SK-N-SH (cell line): Measurements from ENCODE around the gene ZKSCAN1. TPM values are rescaled to one million over a fixed set of nuclear protein-coding genes. Genes with fewer than 3 reads are reported as not detected.

Experiments
- CTCF ChIA-PET: fragments of 300-600, 350-600 bp; formaldehyde crosslinking; extraction: SDS; loops from one replicate; lab custom pipeline; 2021; lab: Yijun Ruan, JAX
- POLR2A ChIA-PET: fragments of 350-600 bp; sonication (Branson Sonifier 250); formaldehyde crosslinking; extraction: SDS; loops from one replicate; lab custom pipeline; 2020; ENCODE audit warnings: antibody characterized with exemption, inconsistent platforms; lab: Yijun Ruan, JAX
- DNase-seq: peaks from one replicate; pipeline ENCODE4 v3.0.0; 2012
- H2AFZ ChIP-seq: fragments of 200-600 bp; sonication (generic); 2 replicates; pipeline ENCODE4 v1.8.1; 2016; ENCODE audit warnings: antibody characterized with exemption, mild to moderate bottlenecking, low read depth
- H3F3A ChIP-seq: fragments of 200-600 bp; sonication (generic); replicated peaks from 2 replicates; pipeline ENCODE3; 2016; ENCODE audit warnings: antibody characterized with exemption, mild to moderate bottlenecking; ENCODE audit not compliant: insufficient read depth
- H3K27ac ChIP-seq, 2 experiments: fragments of 200-500 bp in 1 of 2; fragments of 200-600 bp in 1 of 2; sonication (Bioruptor generic) in 1 of 2; sonication (generic), shearing (Covaris generic) in 1 of 2; 2 replicates each; pipeline versions ENCODE4 v1.5.1 to v1.6.1; 2014 to 2016; ENCODE audit warnings: low read depth in 2 of 2, inconsistent platforms in 1 of 2, low read length in 1 of 2, mild to moderate bottlenecking in 1 of 2, mixed read lengths in 1 of 2
- H3K27me3 ChIP-seq: fragments of 200-600 bp; sonication (generic), shearing (Covaris generic); 2 replicates; pipeline ENCODE4 v1.6.1; 2016; ENCODE audit warnings: mixed run types; ENCODE audit not compliant: insufficient read depth
- H3K36me3 ChIP-seq, 2 experiments: fragments of 200-500 bp in 1 of 2; fragments of 200-600 bp in 1 of 2; sonication (Bioruptor generic) in 1 of 2; sonication (generic) in 1 of 2; replicated peaks in 1 of 2; 2 replicates each; pipeline versions ENCODE3 to v1.5.1; 2014 to 2016; ENCODE audit warnings: low read length in 1 of 2, mild to moderate bottlenecking in 1 of 2; ENCODE audit not compliant: insufficient read depth in 2 of 2, control insufficient read depth in 1 of 2
- H3K4me1 ChIP-seq, 2 experiments: fragments of 200-500 bp in 1 of 2; fragments of 200-600 bp in 1 of 2; sonication (Bioruptor generic) in 1 of 2; sonication (generic), shearing (Covaris generic) in 1 of 2; 2 replicates each; pipeline versions ENCODE4 v1.5.1 to v1.6.1; 2014 to 2016; ENCODE audit warnings: low read depth in 1 of 2, low read length in 1 of 2, mixed run types in 1 of 2; ENCODE audit not compliant: insufficient read depth in 2 of 2, control insufficient read depth in 1 of 2
- H3K4me2 ChIP-seq: fragments of 200-600 bp; sonication (generic), shearing (Covaris generic); 2 replicates; pipeline ENCODE4 v1.6.1; 2017; ENCODE audit warnings: mixed run types
- H3K4me3 ChIP-seq, 2 experiments: fragments of 200-500 bp in 1 of 2; fragments of 200-600 bp in 1 of 2; sonication (Bioruptor generic) in 1 of 2; sonication (generic), shearing (Covaris generic) in 1 of 2; 2 replicates each; pipeline versions ENCODE4 v1.5.1 to v1.8.1; 2014 to 2016; ENCODE audit warnings: low read depth in 2 of 2, inconsistent platforms in 1 of 2, low read length in 1 of 2, mild to moderate bottlenecking in 1 of 2, mixed read lengths in 1 of 2, moderate library complexity in 1 of 2
- H3K79me2 ChIP-seq: fragments of 200-600 bp; sonication (generic); 2 replicates; pipeline ENCODE4 v1.8.1; 2017; ENCODE audit warnings: mild to moderate bottlenecking; ENCODE audit not compliant: insufficient read depth
- H3K9ac ChIP-seq: fragments of 200-600 bp; sonication (generic); 2 replicates; pipeline ENCODE4 v1.6.1; 2017; ENCODE audit warnings: mixed run types
- H3K9me2 ChIP-seq: fragments of 200-600 bp; sonication (generic); 2 replicates; pipeline ENCODE4 v1.6.1; 2017; ENCODE audit warnings: mixed run types
- H3K9me3 ChIP-seq: fragments of 200-600 bp; sonication (generic); 2 replicates; pipeline ENCODE4 v1.6.1; 2017; ENCODE audit warnings: mixed run types, mild to moderate bottlenecking, moderate library complexity
- H4K20me1 ChIP-seq: fragments of 200-600 bp; sonication (generic); 2 replicates; pipeline ENCODE4 v1.6.1; 2017; ENCODE audit warnings: mild to moderate bottlenecking, mixed run types; ENCODE audit not compliant: insufficient read depth
- ELF1 ChIP-seq: IDR thresholded peaks from 2 replicates; pipeline ENCODE4 v1.4.0; 2012
- FOXJ3 ChIP-seq: sonication (generic); formaldehyde crosslinking; IDR thresholded peaks from 2 replicates; pipeline ENCODE4 v1.5.1; 2020; ENCODE audit warnings: mild to moderate bottlenecking, missing genetic modification reagents
- FOXM1 ChIP-seq: IDR thresholded peaks from 2 replicates; pipeline ENCODE4 v1.4.0; 2012; ENCODE audit warnings: low read depth, mild to moderate bottlenecking
- MEF2A ChIP-seq: IDR thresholded peaks from 2 replicates; pipeline ENCODE4 v1.4.0; 2012; ENCODE audit warnings: low read depth, borderline replicate concordance
- POLR2AphosphoS5 ChIP-seq: IDR thresholded peaks from 2 replicates; pipeline ENCODE4 v1.6.1; 2012; ENCODE audit warnings: low read depth, low read length
- RCOR1 ChIP-seq: fragments of 150-350 bp; IDR thresholded peaks from 2 replicates; pipeline ENCODE4 v1.6.1; 2017; ENCODE audit warnings: antibody characterized with exemption, low read length
- RFX5 ChIP-seq: IDR thresholded peaks from 2 replicates; pipeline ENCODE4 v1.6.1; 2012; ENCODE audit warnings: mild to moderate bottlenecking, improper control_type of control experiment, low read length
- RXRA ChIP-seq: IDR thresholded peaks from 2 replicates; pipeline ENCODE4 v1.4.0; 2012; ENCODE audit warnings: low read depth, mild to moderate bottlenecking, borderline replicate concordance
- TAF1 ChIP-seq: IDR thresholded peaks from 2 replicates; pipeline ENCODE4 v1.6.1; 2012; ENCODE audit warnings: low read depth, mild to moderate bottlenecking, low read length, moderate library complexity, borderline replicate concordance
- USF1 ChIP-seq: IDR thresholded peaks from 2 replicates; pipeline ENCODE4 v1.4.0; 2012; ENCODE audit warnings: low read depth, borderline replicate concordance
- ZBTB33 ChIP-seq: IDR thresholded peaks from 2 replicates; pipeline ENCODE4 v1.4.0; 2012; ENCODE audit warnings: low read depth, borderline replicate concordance
- WGBS: methylation state at CpG from one replicate; pipeline ENCODE4 v1.1.6; 2017; ENCODE audit warnings: low lambda C conversion rate; 5-methylcytosine and 5-hydroxymethylcytosine counted together
- polyA plus RNA-seq, 3 experiments: library from polyadenylated mRNA; depleted of rRNA; stranded (reverse); fragments of >200 nt; gene quantifications; 2 replicates each; pipeline ENCODE4 v1.2.3, GENCODE V29; 2012
- TF ChIP-seq, protein P1 (sequence below): fragments of 150-350 bp; IDR thresholded peaks from 2 replicates; pipeline ENCODE4 v1.6.1; 2016; ENCODE audit warnings: mild to moderate bottlenecking, low read depth, low read length
- TF ChIP-seq, protein P2 (sequence below): fragments of 150-350 bp; IDR thresholded peaks from 2 replicates; pipeline ENCODE4 v1.6.1; 2017; ENCODE audit warnings: antibody characterized with exemption, low read length, low read depth, borderline replicate concordance
- TF ChIP-seq, protein P3 (sequence below): IDR thresholded peaks from 2 replicates; pipeline ENCODE4 v1.6.1; 2012; ENCODE audit warnings: mild to moderate bottlenecking, low read depth, low read length, moderate library complexity

ZKSCAN1 gene
- polyA plus RNA-seq, 1 of the 3 experiments (the other 2 are of a cell fraction): 21.1 TPM

DNA sequence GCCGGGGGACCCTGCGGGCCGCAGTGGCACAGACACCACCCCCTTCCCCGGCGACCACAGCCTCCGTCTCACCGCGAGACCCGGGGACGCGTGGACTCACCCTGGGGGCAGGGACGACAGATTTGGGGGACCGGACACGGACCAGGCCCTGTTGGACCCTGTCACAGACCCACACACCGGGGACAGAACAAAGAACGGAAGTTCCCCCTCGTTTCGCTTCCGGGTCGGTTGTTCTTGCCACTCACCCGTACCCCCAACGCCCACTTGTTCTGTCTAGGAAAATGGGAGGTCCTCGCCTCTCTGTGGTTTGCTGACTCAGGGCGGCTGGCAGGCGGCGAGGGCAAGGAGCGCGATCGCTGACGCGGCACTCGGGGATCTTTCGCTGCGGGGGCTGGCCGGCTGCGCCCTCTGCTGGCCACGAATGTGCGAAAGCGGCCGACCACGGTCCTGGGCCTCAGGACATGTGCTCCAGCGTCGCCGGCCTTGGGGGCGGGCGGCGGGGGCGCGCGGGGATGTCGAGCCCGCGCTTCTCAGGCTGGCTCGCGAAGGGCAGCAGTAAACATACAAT is 66.2 kb downstream of the ZKSCAN1 start, which contains the start of gene ZNF3 (continued):
- TF ChIP-seq ZBTB33: 0 out of 2 replicates have a peak, but pooled peaks have one; percentile 85
- no peak for TF ChIP-seq RXRA
- peak; percentile 10; the same call in 1 of the 2 replicates for TF ChIP-seq FOXJ3 (CRISPR knock-in tag)
- TF ChIP-seq, protein P1, sequence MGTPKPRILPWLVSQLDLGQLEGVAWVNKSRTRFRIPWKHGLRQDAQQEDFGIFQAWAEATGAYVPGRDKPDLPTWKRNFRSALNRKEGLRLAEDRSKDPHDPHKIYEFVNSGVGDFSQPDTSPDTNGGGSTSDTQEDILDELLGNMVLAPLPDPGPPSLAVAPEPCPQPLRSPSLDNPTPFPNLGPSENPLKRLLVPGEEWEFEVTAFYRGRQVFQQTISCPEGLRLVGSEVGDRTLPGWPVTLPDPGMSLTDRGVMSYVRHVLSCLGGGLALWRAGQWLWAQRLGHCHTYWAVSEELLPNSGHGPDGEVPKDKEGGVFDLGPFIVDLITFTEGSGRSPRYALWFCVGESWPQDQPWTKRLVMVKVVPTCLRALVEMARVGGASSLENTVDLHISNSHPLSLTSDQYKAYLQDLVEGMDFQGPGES: no peak
- peak; percentile 95; the same call in 1 of the 2 replicates for TF ChIP-seq TAF1
- peak; percentile 88 for TF ChIP-seq ELF1
- TF ChIP-seq, protein P2, sequence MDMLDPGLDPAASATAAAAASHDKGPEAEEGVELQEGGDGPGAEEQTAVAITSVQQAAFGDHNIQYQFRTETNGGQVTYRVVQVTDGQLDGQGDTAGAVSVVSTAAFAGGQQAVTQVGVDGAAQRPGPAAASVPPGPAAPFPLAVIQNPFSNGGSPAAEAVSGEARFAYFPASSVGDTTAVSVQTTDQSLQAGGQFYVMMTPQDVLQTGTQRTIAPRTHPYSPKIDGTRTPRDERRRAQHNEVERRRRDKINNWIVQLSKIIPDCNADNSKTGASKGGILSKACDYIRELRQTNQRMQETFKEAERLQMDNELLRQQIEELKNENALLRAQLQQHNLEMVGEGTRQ: peak; percentile 9; the same call in 1 of the 2 replicates
- TF ChIP-seq FOXM1: no peak
- TF ChIP-seq RFX5: peak; percentile 68; the same call in 1 of the 2 replicates
- no peak for TF ChIP-seq MEF2A

DNA sequence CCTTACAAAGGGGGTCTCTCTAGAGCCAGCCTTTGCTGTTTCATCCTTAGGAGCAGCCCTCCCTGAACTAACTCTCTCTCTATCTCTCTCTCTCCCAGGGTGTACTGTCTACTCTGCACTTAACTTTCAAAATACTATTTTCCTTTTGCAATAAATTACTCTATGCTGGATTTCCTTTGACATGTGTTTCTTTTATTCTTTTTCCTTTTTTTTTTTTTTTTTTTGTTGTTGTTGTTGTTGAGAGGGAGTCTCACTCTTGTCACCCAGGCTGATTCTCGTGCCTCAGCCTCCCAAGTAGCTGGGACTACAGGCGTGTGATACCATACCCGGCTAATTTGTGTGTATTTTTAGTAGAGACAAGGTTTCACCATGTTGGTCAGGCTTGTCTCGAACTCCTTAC is 67.6 kb downstream of the ZKSCAN1 start:
- TF ChIP-seq USF1 (no peak), POLR2AphosphoS5 (no peak), RFX5 (no peak), RCOR1 (no peak), RXRA (no peak), TAF1 (no peak), FOXM1 (no peak)
- TF ChIP-seq, protein P3, sequence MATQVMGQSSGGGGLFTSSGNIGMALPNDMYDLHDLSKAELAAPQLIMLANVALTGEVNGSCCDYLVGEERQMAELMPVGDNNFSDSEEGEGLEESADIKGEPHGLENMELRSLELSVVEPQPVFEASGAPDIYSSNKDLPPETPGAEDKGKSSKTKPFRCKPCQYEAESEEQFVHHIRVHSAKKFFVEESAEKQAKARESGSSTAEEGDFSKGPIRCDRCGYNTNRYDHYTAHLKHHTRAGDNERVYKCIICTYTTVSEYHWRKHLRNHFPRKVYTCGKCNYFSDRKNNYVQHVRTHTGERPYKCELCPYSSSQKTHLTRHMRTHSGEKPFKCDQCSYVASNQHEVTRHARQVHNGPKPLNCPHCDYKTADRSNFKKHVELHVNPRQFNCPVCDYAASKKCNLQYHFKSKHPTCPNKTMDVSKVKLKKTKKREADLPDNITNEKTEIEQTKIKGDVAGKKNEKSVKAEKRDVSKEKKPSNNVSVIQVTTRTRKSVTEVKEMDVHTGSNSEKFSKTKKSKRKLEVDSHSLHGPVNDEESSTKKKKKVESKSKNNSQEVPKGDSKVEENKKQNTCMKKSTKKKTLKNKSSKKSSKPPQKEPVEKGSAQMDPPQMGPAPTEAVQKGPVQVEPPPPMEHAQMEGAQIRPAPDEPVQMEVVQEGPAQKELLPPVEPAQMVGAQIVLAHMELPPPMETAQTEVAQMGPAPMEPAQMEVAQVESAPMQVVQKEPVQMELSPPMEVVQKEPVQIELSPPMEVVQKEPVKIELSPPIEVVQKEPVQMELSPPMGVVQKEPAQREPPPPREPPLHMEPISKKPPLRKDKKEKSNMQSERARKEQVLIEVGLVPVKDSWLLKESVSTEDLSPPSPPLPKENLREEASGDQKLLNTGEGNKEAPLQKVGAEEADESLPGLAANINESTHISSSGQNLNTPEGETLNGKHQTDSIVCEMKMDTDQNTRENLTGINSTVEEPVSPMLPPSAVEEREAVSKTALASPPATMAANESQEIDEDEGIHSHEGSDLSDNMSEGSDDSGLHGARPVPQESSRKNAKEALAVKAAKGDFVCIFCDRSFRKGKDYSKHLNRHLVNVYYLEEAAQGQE: no peak
- Histone ChIP-seq H3K4me1 (peaks cover 13 to 29% of the 10 kb centered on the region in 2 experiments; a peak in 3 of 4 replicates), H3K79me2 (peaks cover 38% of the 10 kb centered on the region), H3K27me3 (no peaks in the 10 kb centered on the region), H4K20me1 (peaks cover 16% of the 10 kb centered on the region; the same call in 1 of the 2 replicates), H3K9ac (no peak overlapping the region), H3K9me3 (no peaks in the 10 kb centered on the region), H3K9me2 (no peaks in the 10 kb centered on the region), H3K4me2 (no peak overlapping the region), H3K27ac (no peak overlapping the region), H2AFZ (no peak overlapping the region), H3F3A (peaks cover 18% of the 10 kb centered on the region), H3K36me3 (peaks cover 12 to 24% of the 10 kb centered on the region in 2 experiments), H3K4me3 (no peak overlapping the region)
- 88% methylated on average over 4 of the region's 4 CpGs for WGBS
- DNase-seq: no peak
- ChIA-PET CTCF (interaction anchor here (1.0 to 8.5 kb wide), 11 partner anchors 12 to 506 kb away, joined by 3 to 59 read pairs (median 6); partner anchors contain the start of genes AP4M1 and MCM7), POLR2A (interaction anchor here (0.5 kb wide), 1 partner anchor 52 kb away, joined by 3 read pairs; no protein-coding TSS in a partner anchor)
